ENCODE results near the gene ABLIM1.

- TF ChIP-seq CTCF (IDR thresholded peaks at IDR 0.05) (no peak), POLR2A (IDR thresholded peaks at IDR 0.05) (no peak)
Measured at GRCh38 chr10:114418109-114418508, 240.0 kb downstream of the ABLIM1 start.

Data from testis (tissue), 2 donors.